Suppressor macrophage treated with lipopolysaccharide for 1 hour (primary cell): ENCODE measurements around the gene LRP8.
"Not testable (repeated sequence)": the region's sequence is repeated elsewhere in the genome, so short reads cannot be mapped to it uniquely, and the experiment has no call there.

ENCODE experiments used
- DNase-seq, 3 donors: peaks; one replicate each; pipeline ENCODE4 v3.0.0-alpha.2; 2020 to 2022

LRP8 gene

GRCh38 chr1:53206083-53206685 lies 121.7 kb downstream of the LRP8 start:
- DNase-seq: not testable (repeated sequence)

DNA sequence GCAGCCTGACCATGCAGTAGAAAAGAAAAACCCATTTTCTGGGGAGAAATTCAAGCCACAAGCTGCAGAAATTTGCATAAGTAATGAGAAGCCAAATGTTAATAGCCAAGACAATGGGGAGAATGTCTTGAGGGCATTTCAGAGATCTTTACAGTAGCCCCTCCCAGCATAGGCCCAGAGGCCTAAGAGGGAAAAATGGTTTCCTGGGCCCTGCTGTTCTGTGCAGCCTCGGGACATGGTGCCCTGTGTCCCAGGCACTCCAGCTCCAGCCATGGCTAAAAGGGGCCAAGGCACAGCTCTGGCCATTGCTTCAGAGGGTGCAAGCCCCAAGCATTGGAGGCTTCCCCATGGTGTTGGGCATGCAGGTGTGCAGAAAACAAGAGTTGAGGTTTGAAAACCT lies 122.4 kb downstream of the LRP8 start:
- not testable (repeated sequence) for DNase-seq

DNA sequence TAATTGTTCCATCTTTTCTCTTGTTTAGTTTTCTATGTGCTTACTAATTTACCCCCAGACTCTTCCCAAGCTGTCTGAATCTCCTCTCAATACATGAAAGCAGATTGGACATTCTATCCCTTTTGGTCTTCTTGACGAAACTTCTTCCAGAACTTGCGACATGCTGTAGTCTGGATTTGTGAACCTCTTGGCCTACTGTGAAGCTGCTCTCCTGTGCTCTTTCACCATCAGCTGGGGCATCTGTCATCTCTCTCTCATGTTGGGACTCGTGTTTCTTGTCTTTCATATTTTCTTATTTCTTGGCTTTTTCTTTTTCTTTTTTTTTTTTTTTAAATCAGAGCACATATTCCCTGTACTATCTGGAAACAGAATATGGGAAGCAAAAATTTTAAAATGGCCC lies 124.4 kb downstream of the LRP8 start:
- DNase-seq: no peak

DNA sequence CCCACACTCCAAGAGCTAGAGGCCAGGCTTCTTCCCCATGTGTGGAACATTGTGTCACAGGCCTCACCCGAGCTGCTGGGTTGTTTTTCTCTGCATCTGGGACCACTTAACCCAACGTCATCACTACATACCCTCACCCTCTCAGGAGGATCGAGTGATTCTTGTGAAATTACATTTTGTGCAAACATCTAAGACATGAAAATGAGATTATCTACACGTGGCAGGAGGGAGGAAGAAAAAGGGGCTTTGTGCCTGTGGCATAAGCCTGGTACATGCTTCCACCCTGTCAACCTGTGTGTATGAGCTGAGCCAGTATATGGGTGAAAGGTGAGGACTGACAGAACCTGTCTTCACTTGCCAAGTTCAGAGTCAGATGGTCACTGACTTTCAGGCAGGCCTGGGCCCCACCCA lies 129.6 kb downstream of the LRP8 start:
- DNase-seq: peak in 1 of 3 donors; percentile 27

GRCh38 chr1:53197291-53198200 lies 130.3 kb downstream of the LRP8 start:
- peak; percentile 45 to 55 (median 49) for DNase-seq

DNA sequence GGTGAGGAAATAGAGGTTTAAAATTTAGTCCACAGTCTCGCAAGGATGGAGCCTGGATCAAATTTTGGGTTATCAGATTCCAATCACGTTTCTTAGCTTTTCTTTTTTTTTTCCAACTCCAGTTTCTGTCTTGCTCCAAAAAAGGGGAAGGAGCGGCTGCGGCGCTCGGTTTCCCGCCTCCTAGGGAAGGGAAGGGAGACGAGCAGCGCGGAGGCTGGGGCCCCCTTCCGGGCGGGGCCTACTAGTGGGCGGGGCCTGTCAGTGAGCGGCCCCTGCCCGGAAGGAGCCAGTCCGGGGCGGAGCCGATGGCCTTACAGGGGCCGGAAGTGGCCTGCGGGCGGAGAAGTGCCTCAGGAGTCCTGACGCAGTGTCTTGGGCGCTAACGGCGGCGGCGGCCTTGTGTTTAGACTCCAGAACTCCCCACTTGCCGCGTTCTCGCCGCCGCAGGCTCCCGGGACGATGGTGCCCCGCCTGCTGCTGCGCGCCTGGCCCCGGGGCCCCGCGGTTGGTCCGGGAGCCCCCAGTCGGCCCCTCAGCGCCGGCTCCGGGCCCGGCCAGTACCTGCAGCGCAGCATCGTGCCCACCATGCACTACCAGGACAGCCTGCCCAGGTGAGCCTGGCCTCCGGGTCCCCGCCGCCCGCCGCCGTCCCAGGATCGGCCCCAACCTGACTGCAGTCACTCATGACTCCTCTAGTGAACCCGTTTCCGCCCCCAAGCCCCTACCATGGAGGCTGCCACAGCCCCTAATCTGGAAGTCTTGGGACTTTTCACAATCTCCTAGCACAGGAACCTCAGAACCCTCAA lies 131.2 kb downstream of the LRP8 start, which contains the start of gene CPT2:
Gene CPT2 (plus strand): TSS at position 340 of the 806 bp plus-strand sequence. CDS start 120 bp downstream, at position 460.
- DNase-seq: peak; percentile 97 to 99 (median 98)

DNA sequence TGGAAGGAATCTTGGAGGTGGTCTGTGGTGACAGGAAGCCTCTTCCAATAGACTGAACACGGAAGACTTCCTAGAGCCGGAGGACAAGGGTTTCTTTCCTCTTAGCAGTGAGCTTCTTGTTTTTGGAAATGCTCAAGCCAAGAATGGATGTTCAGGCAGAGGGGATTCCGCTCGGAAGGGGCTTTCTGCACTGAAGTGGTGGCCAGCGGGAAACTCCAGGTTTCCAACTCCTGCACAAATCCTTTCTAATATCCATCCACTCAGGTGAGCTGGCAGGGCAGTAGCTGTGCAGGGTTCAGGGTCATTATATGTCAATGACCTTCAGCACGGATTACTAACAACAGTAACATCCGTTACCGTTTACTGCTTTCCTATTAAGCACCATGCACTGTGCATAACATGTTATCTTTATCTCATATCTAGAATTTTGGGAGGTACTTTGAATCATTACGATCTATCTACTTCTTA lies 131.8 kb downstream of the LRP8 start:
- no peak for DNase-seq

- no peak for DNase-seq
Measured at GRCh38 chr1:53195246-53196016, 132.4 kb downstream of the LRP8 start.
